SK-N-MC (cell line): ENCODE measurements around the gene RPL39.
A peak's percentile ranks its signal among the peaks of the same experiment; 100 is the strongest.
"Not testable (repeated sequence)": the region's sequence is repeated elsewhere in the genome, so short reads cannot be mapped to it uniquely, and the experiment has no call there.

ENCODE experiments used
- DNase-seq: peaks from one replicate; pipeline ENCODE4 v3.0.0-alpha.2; 2011; ENCODE audit warnings: low read depth, low spot score
- H3K27ac ChIP-seq: fragments of 200-600 bp; sonication (generic); 2 replicates; pipeline ENCODE4 v1.5.1; 2016; ENCODE audit warnings: mixed run types
- H3K36me3 ChIP-seq: fragments of 200-600 bp; sonication (generic); 2 replicates; pipeline ENCODE4 v1.6.1; 2017; ENCODE audit warnings: antibody characterized with exemption, low read length, mixed read lengths; ENCODE audit not compliant: insufficient read depth
- H3K4me3 ChIP-seq: fragments of 200-600 bp; sonication (generic); 2 replicates; pipeline ENCODE4 v1.5.1; 2016
- H3K9ac ChIP-seq: fragments of 200-600 bp; sonication (generic); 2 replicates; pipeline ENCODE4 v1.8.0; 2017; ENCODE audit warnings: mixed run types, mixed read lengths; ENCODE audit not compliant: insufficient read length
- H3K9me3 ChIP-seq: fragments of 200-600 bp; sonication (generic); 2 replicates; pipeline ENCODE4 v1.6.1; 2017; ENCODE audit warnings: low read depth, mild to moderate bottlenecking, antibody characterized with exemption, low read length, moderate library complexity, mixed read lengths
- EZH2 ChIP-seq: fragments of 200-600 bp; sonication (generic); IDR thresholded peaks from one replicate; pipeline ENCODE4 v1.6.1; 2017; ENCODE audit warnings: antibody characterized with exemption
- FOXP2 ChIP-seq: optimal IDR thresholded peaks from 2 replicates; pipeline ENCODE3; 2011; ENCODE audit warnings: mild to moderate bottlenecking, moderate library complexity; ENCODE audit not compliant: insufficient read depth; ENCODE audit errors: extremely low read length, control extremely low read depth
- POLR2AphosphoS5 ChIP-seq: IDR thresholded peaks from 2 replicates; pipeline ENCODE4 v1.6.1; 2012; ENCODE audit warnings: mild to moderate bottlenecking, low read depth, low read length, borderline replicate concordance

RPL39 gene

DNA sequence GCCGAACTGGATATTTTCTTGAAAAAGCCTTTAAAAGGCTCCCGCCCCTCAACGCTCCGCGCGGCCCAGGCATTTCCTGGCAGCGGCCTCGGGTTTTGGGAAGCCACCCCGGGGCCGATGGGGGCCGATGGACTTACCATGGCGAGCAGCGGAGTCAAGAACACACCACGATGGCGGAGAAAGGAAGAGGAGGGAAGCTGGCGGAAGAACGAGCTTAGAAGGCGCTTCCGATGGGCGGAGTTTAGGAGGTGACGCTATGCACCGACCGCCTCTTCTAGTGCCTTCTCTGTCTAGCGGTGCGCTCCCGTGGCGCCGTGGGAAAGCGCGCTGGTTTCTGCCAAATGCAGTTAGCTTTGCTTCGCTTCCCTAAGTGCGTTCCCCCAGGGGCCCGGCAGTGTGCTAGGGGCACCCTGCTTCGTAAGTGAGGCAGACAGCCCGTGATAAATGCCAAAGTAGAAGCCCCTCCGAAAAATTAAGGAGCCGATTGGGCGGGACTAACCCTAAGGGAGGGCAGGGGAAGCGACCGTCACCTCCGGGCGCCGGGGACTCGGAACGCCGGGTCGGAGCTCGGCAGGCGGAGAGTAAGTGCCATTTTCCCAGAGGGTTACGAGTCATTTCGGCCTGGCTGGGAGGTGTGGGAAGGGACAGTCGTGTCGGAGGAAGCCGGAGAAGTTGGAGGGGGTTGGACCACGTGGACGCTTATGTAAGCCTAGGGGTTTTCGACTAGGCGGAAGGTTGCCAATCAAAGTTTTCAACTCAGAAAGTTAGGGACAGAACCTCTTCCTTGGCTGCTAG, at the start of gene RPL39:
Gene RPL39 (minus strand): TSS at position 194 of the 795 bp plus-strand sequence. CDS start 54 bp downstream, at position 140.
- TF ChIP-seq EZH2 = no peak
- peak; percentile 96 for TF ChIP-seq POLR2AphosphoS5
- DNase-seq = peak; percentile 52
- peaks cover 37% of the 10 kb centered on the region for H3K36me3 ChIP-seq
- peak within 1 kb of the TSS; percentile 85 for H3K4me3 ChIP-seq
- no peaks in the 10 kb centered on the region for H3K9me3 ChIP-seq
- H3K9ac ChIP-seq = peak within 1 kb of the TSS; percentile 99
- H3K27ac ChIP-seq = peak within 1 kb of the TSS; percentile 92

DNA sequence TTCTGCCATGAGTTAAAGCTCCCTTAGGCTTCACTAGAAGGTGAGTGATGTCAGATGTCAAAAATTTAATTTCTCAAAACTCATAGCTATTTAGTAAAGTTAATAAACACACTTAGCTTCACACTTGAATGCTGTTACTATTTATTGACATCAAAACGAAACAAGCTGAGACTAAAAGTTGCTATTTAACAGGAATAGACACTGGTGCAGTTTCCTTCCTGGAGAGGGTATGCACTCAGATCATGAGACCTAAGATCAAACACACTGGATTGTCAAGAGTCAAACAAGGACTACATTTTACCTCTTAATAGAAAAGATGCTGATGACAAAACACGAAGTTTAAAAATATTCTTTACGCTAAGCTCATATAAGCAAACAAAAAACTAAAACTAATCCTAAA, 42.5 kb upstream of the RPL39 start:
- H3K9ac ChIP-seq = no peak overlapping the region
- H3K9me3 ChIP-seq = no peaks in the 10 kb centered on the region
- H3K27ac ChIP-seq = no peak overlapping the region
- DNase-seq = no peak
- H3K36me3 ChIP-seq = peaks cover 40% of the 10 kb centered on the region
- H3K4me3 ChIP-seq = no peak overlapping the region
- TF ChIP-seq FOXP2 (no peak), POLR2AphosphoS5 (no peak), EZH2 (no peak)

DNA sequence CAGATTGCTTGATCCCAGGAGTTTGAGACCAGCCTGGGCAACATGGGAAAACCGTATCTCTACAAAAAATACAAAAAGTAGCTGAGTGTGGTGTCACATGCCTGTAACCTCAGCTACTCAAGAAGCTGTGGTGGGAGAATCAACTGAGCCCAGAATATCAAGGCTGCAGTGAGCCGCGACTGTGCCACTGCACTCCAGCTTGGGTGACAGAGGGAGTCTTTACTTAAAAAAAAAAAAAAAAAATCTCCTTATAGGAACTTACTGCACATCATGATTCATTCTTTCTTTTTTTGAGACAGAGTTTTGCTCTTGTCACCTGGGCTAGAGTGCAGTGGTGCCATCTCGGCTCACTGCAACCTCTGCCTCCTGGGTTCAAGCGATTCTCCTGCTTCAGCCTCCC, 37.0 kb upstream of the RPL39 start:
- Histone ChIP-seq H3K9me3 (no peaks in the 10 kb centered on the region), H3K9ac (no peak overlapping the region), H3K27ac (no peak overlapping the region), H3K4me3 (no peak overlapping the region), H3K36me3 (peaks cover 7% of the 10 kb centered on the region; the same call in 1 of the 2 replicates)
- no peak for DNase-seq
- TF ChIP-seq EZH2 (no peak), POLR2AphosphoS5 (no peak), FOXP2 (no peak)

DNA sequence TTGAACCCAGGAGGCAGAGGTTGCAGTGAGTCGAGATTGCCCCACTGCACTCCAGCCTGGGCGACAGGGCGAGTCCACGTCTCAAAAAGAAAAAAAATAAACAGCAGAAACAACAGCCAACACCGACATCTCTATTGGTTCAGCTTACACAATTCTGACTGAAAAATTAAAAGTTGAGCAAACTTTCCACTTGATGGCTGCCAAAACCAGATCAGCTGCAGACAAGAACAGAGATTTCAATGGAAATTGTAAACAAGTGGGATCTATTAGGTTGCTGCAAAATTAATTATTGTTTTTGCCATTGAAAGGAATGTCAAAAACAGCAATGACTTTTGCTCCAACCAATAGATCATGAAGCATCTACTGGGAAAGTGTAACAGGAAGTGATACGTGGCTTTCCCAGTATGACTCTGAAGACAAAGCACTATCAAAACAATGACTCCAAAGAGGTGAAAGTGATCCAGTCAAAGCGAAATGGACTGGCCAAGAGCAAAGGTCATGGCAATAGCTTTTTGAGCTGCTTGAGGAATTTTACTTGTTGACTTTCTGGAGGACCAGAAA, 35.0 kb upstream of the RPL39 start:
- TF ChIP-seq EZH2 (no peak), FOXP2 (no peak), POLR2AphosphoS5 (no peak)
- no peak overlapping the region for H3K9ac ChIP-seq

DNA sequence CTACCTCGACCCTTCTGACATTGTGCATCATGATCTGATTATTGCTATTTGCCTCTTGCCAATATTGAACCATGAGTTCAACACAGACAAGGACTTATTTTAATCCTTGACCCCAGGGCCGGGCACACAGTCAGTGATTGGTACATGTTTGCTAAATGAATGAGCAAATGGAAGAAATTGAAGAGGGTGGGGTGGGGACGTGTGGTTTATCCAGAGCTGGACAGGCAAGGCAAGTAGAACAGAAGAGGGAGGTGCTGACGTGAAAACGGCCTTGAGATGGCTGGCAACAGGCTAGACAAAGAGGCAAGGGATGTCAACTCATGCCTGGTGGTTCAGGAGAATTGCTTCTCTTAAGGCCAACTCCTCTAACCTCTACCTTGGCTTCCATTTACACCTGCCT, 32.8 kb upstream of the RPL39 start:
- not testable (repeated sequence) for H3K27ac ChIP-seq, H3K9me3 ChIP-seq, H3K9ac ChIP-seq, H3K36me3 ChIP-seq, H3K4me3 ChIP-seq, DNase-seq

More for the DNA sequence above, 35.0 kb upstream of the RPL39 start:
- Histone ChIP-seq H3K9me3 (no peaks in the 10 kb centered on the region), H3K36me3 (no peaks in the 10 kb centered on the region; the same call in 1 of the 2 replicates), H3K27ac (no peak overlapping the region), H3K4me3 (no peak overlapping the region)
- DNase-seq = no peak

DNA sequence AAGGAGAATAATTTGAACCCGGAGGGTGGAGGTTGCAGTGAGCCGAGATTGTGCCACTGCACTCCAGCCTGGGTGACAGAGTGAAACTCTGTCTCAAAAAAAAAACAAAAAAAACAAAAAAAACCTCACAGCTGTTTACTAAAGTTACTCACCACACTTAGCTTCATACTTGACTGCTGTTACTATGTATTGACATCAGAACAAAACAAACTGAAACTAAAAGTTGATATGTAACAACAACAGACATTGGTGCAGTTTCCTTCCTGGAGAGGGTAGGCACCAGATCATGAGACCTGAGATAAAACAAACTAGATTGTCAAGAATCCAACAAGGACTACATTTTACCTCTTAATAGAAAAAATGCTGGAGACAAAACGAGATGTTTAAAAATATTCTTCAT, 30.3 kb upstream of the RPL39 start:
- not testable (repeated sequence) for H3K36me3 ChIP-seq, H3K4me3 ChIP-seq, H3K9ac ChIP-seq, H3K27ac ChIP-seq, H3K9me3 ChIP-seq, DNase-seq

DNA sequence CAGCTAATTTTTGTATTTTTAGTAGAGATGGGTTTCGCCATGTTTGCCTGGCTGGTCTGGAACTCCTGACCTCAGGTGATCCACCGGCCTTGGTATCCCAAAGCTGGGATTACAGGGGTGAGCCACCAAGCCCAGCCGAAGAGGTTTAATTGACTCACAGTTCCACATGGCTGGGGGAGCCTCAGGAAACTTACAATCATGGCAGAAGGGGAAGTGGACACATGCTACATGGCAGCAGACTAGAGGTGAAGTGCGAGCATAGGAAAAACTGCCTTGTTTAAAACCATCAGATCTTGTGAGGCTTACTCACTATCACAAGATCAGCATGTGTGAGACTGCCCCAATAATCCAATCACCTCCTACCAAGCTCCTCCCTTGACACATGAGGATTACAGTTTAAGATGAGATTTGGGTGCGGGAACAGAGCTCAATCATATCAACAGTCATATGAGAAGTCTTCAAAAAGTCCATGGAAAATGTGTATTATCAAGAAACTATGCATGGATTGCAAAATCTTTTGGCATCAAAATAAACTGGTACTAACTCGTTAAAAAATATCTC, 25.8 kb upstream of the RPL39 start:
- Histone ChIP-seq H3K9ac (no peak overlapping the region), H3K9me3 (no peaks in the 10 kb centered on the region), H3K4me3 (no peak overlapping the region), H3K27ac (no peak overlapping the region), H3K36me3 (no peaks in the 10 kb centered on the region)
- no peak for DNase-seq
- no peak for TF ChIP-seq POLR2AphosphoS5
- TF ChIP-seq EZH2 = no peak

DNA sequence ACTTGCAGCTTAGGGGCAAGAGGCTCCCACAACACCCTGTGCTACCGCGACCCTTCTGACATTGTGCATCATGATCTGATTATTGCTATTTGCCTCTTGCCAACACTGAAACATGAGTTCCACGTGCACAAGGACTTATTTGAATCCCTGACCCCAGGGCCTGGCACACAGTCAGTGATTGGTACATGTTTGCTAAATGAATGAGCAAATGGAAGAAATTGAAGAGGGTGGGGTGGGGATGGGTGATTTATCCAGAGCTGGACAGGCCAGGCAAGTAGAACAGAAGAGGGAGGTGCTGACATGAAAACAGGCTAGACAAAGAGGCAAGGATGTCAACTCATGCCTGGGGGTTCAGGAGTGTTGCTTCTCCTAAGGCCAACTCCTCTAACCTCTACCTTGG, 24.9 kb upstream of the RPL39 start:
- Histone ChIP-seq H3K4me3 (no peak overlapping the region), H3K9me3 (no peaks in the 10 kb centered on the region), H3K9ac (no peak overlapping the region), H3K36me3 (no peaks in the 10 kb centered on the region), H3K27ac (no peak overlapping the region)
- no peak for TF ChIP-seq POLR2AphosphoS5
- TF ChIP-seq EZH2 = no peak
- DNase-seq = no peak

DNA sequence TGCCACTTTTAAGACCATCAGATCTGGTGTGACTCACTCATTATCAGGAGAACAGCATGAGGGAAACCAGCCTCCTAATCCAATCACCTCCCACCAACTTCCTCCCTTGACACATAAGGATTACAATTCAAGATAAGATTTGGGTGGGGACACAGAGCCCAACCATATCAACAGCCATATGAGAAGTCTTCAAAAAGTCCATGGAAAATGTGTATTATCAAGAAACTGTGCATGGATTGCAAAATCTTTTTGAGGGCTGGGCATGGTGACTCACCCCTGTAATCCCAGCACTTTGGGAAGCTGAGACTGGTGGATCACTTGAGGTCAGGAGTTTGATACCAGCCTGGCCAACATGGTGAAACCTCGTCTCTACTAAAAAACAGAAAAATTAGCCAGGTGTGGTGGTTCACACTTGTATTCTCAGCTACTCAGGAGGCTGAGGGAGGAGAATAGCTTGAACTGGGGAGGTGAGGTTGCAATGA, 17.8 kb upstream of the RPL39 start:
- no peak for DNase-seq
- Histone ChIP-seq H3K36me3 (no peaks in the 10 kb centered on the region), H3K27ac (no peak overlapping the region), H3K4me3 (no peak overlapping the region), H3K9ac (no peak overlapping the region), H3K9me3 (no peaks in the 10 kb centered on the region)
- TF ChIP-seq EZH2 (no peak), FOXP2 (no peak), POLR2AphosphoS5 (no peak)

DNA sequence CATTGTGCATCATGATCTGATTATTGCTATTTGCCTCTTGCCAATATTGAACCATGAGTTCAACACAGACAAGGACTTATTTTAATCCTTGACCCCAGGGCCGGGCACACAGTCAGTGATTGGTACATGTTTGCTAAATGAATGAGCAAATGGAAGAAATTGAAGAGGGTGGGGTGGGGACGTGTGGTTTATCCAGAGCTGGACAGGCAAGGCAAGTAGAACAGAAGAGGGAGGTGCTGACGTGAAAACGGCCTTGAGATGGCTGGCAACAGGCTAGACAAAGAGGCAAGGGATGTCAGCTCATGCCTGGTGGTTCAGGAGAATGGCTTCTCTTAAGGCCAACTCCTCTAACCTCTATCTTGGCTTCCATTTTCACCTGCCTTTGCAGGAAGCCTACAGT, 17.0 kb upstream of the RPL39 start:
- DNase-seq, H3K4me3 ChIP-seq, H3K27ac ChIP-seq, H3K9ac ChIP-seq, H3K36me3 ChIP-seq, H3K9me3 ChIP-seq: not testable (repeated sequence)
